Peyer's patch (tissue), 4 donors: ENCODE data around the gene RAPGEF5. TPM values are rescaled to one million over a fixed set of nuclear protein-coding genes. Genes with fewer than 3 reads are reported as not detected.

Experiments
- DNase-seq, 3 donors: peaks; one replicate each; pipeline ENCODE4 v3.0.0-alpha.2; 2017 to 2019
- H3K27ac ChIP-seq, 4 donors: fragments of 200-600 bp; sonication (generic); one replicate each; pipeline ENCODE4 v1.5.1; 2016 to 2019
- H3K27me3 ChIP-seq, 2 donors: fragments of 200-600 bp; sonication (generic); one replicate each; pipeline ENCODE4 v1.5.1; 2019
- H3K36me3 ChIP-seq, 3 donors: fragments of 200-600 bp; sonication (generic); one replicate each; pipeline ENCODE4 v1.5.1; 2016 to 2019
- H3K4me1 ChIP-seq, 4 donors: fragments of 200-600 bp; sonication (generic); one replicate each; pipeline ENCODE4 v1.5.1; 2016 to 2019
- H3K4me3 ChIP-seq, 4 donors: fragments of 200-600 bp; sonication (generic); 1 replicate in 3 of 4; 2 replicates in 1 of 4; pipeline ENCODE4 v1.5.1; 2016 to 2019; ENCODE audit warnings: mild to moderate bottlenecking in 1 of 4
- H3K9me3 ChIP-seq, 4 donors: fragments of 200-600 bp; sonication (generic); one replicate each; pipeline ENCODE4 v1.5.1; 2016 to 2019; ENCODE audit warnings: mild to moderate bottlenecking in 1 of 4
- CTCF ChIP-seq, 6 experiments: fragments of 450-650 bp in 4 of 6; fragments of 200-600 bp in 2 of 6; sonication (generic) in 1 of 6; IDR thresholded peaks; one replicate each; pipeline ENCODE4 v1.5.1; 2017 to 2019; ENCODE audit warnings: antibody characterized with exemption in 6 of 6, mild to moderate bottlenecking in 3 of 6, moderate library complexity in 1 of 6
- POLR2A ChIP-seq, 2 donors: fragments of 450-650 bp; IDR thresholded peaks; one replicate each; pipeline ENCODE4 v1.5.1; 2017; ENCODE audit warnings: antibody characterized with exemption in 2 of 2, mild to moderate bottlenecking in 2 of 2, moderate library complexity in 2 of 2
- total RNA-seq, 4 donors: library from RNA; depleted of rRNA; stranded (reverse); fragments of >200 nt; gene quantifications; one replicate each; pipeline ENCODE4 v1.1.0, GENCODE V29; 2016

Gene RAPGEF5
- total RNA-seq, 4 donors from 2014 or later, result 92.8 to 144 (median 111) TPM

GRCh38 chr7:22151901-22152300 is 205.1 kb downstream of the RAPGEF5 start:
- Histone ChIP-seq H3K36me3 (peaks cover 0 to 55% (median 0%) of the 10 kb centered on the region in 3 donors), H3K9me3 (no peaks in the 10 kb centered on the region), H3K27ac (no peak overlapping the region), H3K4me1 (no peaks in the 10 kb centered on the region), H3K27me3 (no peaks in the 10 kb centered on the region), H3K4me3 (no peak overlapping the region)
- no peak for DNase-seq
- no peak for TF ChIP-seq POLR2A (IDR thresholded peaks at IDR 0.05)
- no peak for TF ChIP-seq CTCF (IDR thresholded peaks at IDR 0.05)

DNA sequence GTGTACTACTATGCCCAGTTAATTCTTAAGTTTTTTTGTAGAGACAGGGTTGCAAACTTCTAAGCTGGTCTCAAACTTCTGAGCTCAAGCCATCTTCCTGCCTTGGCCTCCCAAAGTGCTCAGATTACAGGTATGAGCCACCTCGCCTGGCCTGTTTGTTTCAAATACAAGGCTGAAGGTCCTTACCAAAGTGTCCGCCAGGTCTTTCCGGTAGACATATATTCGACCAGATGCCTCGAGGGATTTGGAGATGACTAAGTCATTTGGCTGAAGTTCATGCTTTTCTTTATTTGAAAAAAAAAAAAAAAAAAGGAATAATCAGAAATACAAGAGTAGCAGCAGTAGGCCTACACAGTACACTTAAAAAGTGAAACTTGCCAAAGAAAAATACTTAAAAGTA is 206.7 kb downstream of the RAPGEF5 start:
- Histone ChIP-seq H3K4me3 (no peak overlapping the region), H3K27me3 (no peaks in the 10 kb centered on the region), H3K9me3 (no peaks in the 10 kb centered on the region), H3K27ac (no peak overlapping the region), H3K4me1 (no peaks in the 10 kb centered on the region), H3K36me3 (peaks cover 0 to 49% (median 0%) of the 10 kb centered on the region in 3 donors)
- TF ChIP-seq CTCF (IDR thresholded peaks at IDR 0.05), result no peak
- no peak for TF ChIP-seq POLR2A (IDR thresholded peaks at IDR 0.05)
- no peak for DNase-seq

DNA sequence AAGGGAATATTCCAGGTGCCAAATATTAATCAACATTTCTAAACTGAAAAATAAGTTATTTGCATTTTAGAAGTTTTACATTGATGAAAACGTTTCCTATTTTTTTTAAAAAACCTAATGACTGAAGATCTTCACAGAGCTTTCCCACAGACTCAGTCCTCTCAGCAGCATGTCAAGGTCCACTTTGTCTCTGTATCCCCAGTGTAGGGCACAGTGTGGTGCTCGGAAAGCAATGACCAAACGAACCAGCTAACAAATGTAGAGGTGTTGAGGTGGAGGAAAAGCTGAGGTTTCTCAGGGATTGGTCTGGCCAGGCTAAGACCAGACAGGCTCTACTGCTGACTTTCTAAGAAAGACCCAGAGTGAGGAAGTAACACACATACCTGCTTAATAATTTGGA is 209.1 kb downstream of the RAPGEF5 start:
- no peak overlapping the region for H3K27ac ChIP-seq
- no peaks in the 10 kb centered on the region for H3K4me1 ChIP-seq
- H3K4me3 ChIP-seq, result no peak overlapping the region
- peaks cover 0 to 56% (median 0%) of the 10 kb centered on the region in 3 donors for H3K36me3 ChIP-seq
- TF ChIP-seq CTCF (IDR thresholded peaks at IDR 0.05), result no peak
- no peak for TF ChIP-seq POLR2A (IDR thresholded peaks at IDR 0.05)
- no peak for DNase-seq
- no peaks in the 10 kb centered on the region for H3K27me3 ChIP-seq
- H3K9me3 ChIP-seq, result no peaks in the 10 kb centered on the region

- H3K27ac ChIP-seq, result no peak overlapping the region
- H3K4me1 ChIP-seq, result no peaks in the 10 kb centered on the region
- TF ChIP-seq POLR2A (IDR thresholded peaks at IDR 0.05), result no peak
- TF ChIP-seq CTCF (IDR thresholded peaks at IDR 0.05), result no peak
- no peaks in the 10 kb centered on the region for H3K9me3 ChIP-seq
- peak overlapping the region in 1 of 4 donors; percentile 7 for H3K4me3 ChIP-seq
- H3K36me3 ChIP-seq, result peaks cover 0 to 57% (median 0%) of the 10 kb centered on the region in 3 donors
- H3K27me3 ChIP-seq, result no peaks in the 10 kb centered on the region
- DNase-seq, result no peak
Measured at GRCh38 chr7:22146961-22147512, 209.9 kb downstream of the RAPGEF5 start.

DNA sequence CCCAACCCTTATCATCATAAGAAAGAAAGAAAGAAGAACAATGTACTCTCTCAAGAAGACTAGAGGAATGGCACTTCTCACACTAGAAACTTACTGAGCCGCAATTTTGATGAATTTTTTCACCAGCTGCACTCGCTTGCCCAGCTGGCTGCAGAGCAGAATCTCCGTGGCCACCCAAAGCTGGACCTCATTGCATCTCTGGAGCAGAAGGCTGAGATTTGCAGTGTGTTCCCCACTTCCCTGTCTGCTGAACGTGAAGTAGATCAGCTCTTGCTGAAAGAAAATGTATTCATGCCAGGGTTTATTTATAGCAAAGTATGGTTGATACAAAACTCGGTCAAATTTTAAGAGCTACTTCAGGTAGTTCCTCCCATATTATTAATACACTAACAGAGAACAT is 212.0 kb downstream of the RAPGEF5 start:
- H3K4me1 ChIP-seq, result no peaks in the 10 kb centered on the region

More for the DNA sequence above, 212.0 kb downstream of the RAPGEF5 start:
- no peaks in the 10 kb centered on the region for H3K27me3 ChIP-seq
- H3K4me3 ChIP-seq, result no peak overlapping the region
- TF ChIP-seq CTCF (IDR thresholded peaks at IDR 0.05), result no peak
- no peak for TF ChIP-seq POLR2A (IDR thresholded peaks at IDR 0.05)
- H3K36me3 ChIP-seq, result peaks cover 0 to 60% (median 0%) of the 10 kb centered on the region in 3 donors
- no peak for DNase-seq
- H3K9me3 ChIP-seq, result no peaks in the 10 kb centered on the region
- H3K27ac ChIP-seq, result no peak overlapping the region
